DND-41 (cell line): Measurements from ENCODE around the gene SDSL.

Source experiments
- CTCF ChIP-seq: IDR thresholded peaks from 2 replicates; pipeline ENCODE4 v1.5.1; 2012; ENCODE audit warnings: borderline replicate concordance, low read length, moderate library complexity, mild to moderate bottlenecking; ENCODE audit not compliant: poor library complexity, severe bottlenecking; ENCODE audit errors: extremely low read depth
- EZH2 ChIP-seq: IDR thresholded peaks from 3 replicates; pipeline ENCODE4 v1.6.1; 2012; ENCODE audit warnings: borderline replicate concordance, low read depth, mild to moderate bottlenecking, moderate library complexity, low read length, inconsistent platforms; ENCODE audit not compliant: severe bottlenecking

GRCh38 chr12:113440947-113441782, 19.0 kb downstream of the SDSL start:
- TF ChIP-seq CTCF: no peak
- no peak for TF ChIP-seq EZH2
